ENCODE results near the gene PRXL2C.
A peak's percentile ranks its signal among the peaks of the same experiment; 100 is the strongest.

PRXL2C gene

DNA sequence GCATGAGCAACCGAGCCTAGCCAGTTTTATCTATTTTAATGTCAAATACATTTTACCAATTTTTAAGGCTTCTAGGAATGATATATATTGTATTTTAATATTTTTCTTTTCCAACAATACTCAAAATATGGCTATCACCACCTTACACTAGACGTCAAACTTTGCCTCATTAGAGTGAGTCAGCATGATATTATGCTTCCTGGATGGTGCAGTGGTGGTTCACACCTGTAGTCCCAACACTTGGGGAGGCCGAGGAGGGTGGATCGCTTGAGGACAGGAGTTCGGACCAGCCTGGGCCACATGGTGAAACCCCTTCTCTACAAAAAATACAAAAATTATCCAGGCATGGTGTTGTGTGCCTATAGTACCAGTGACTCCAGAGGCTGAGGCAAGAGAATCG is 28.2 kb downstream of the PRXL2C start:
- TF ChIP-seq, protein P1, sequence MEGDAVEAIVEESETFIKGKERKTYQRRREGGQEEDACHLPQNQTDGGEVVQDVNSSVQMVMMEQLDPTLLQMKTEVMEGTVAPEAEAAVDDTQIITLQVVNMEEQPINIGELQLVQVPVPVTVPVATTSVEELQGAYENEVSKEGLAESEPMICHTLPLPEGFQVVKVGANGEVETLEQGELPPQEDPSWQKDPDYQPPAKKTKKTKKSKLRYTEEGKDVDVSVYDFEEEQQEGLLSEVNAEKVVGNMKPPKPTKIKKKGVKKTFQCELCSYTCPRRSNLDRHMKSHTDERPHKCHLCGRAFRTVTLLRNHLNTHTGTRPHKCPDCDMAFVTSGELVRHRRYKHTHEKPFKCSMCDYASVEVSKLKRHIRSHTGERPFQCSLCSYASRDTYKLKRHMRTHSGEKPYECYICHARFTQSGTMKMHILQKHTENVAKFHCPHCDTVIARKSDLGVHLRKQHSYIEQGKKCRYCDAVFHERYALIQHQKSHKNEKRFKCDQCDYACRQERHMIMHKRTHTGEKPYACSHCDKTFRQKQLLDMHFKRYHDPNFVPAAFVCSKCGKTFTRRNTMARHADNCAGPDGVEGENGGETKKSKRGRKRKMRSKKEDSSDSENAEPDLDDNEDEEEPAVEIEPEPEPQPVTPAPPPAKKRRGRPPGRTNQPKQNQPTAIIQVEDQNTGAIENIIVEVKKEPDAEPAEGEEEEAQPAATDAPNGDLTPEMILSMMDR (conservative IDR thresholded peaks at IDR 0.05; ENCODE audit: low read length): no peak
- no peak for TF ChIP-seq EZH2phosphoT487 (IDR thresholded peaks at IDR 0.05; ENCODE audit: borderline replicate concordance)
- Histone ChIP-seq H2AFZ (ENCODE audit: low read length) (no peak overlapping the region), H3K4me1 (ENCODE audit: insufficient read depth, low read length, poor library complexity, severe bottlenecking) (peaks cover under 1% of the 10 kb centered on the region), H3F3A (ENCODE audit: low read depth) (no peaks in the 10 kb centered on the region), H3K9me2 (replicated peaks; ENCODE audit: low read depth, low read length) (no peaks in the 10 kb centered on the region), H4K20me1 (ENCODE audit: insufficient read depth, low read length, poor library complexity, severe bottlenecking) (no peaks in the 10 kb centered on the region), H3K9me3 (ENCODE audit: insufficient read depth, low read depth, low read length) (no peaks in the 10 kb centered on the region), H3K36me3 (ENCODE audit: insufficient read depth, low read length) (no peaks in the 10 kb centered on the region), H3K4me2 (ENCODE audit: low read depth, low read length, poor library complexity, severe bottlenecking) (no peak overlapping the region), H3K27me3 (ENCODE audit: insufficient read depth, low read length, poor library complexity, severe bottlenecking) (no peaks in the 10 kb centered on the region), H3K4me3 (ENCODE audit: low read length, poor library complexity, severe bottlenecking) (no peak overlapping the region), H3K79me2 (ENCODE audit: insufficient read depth, low read length) (no peaks in the 10 kb centered on the region), H3K9ac (ENCODE audit: low read depth, low read length, poor library complexity, severe bottlenecking) (no peak overlapping the region)

DNA sequence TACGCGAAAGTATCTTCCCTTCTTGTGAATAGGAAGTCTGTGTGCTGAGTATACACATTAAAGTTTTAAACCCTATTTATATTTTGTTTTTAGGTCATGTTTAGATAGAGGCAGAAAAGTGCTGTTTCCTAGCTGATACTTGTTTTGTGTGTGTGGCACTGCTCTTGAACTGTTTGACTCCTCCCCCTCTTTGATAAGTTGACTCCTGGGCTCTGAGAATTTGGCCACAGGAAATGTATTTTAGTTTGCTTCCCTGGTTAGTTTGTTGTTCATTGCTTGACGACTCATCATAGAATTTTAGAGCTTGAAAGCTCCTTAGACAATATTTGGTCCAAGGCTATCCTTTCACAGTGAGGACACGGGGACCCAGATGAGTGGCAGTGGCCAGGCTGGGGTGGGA is 33.5 kb downstream of the PRXL2C start:
- H3K9me3 ChIP-seq (ENCODE audit: insufficient read depth, low read depth, low read length): no peaks in the 10 kb centered on the region
- H2AFZ ChIP-seq (ENCODE audit: low read length): peak overlapping the region; percentile 60; the same call in 1 of the 2 replicates
- peaks cover 9% of the 10 kb centered on the region for H3K4me1 ChIP-seq (ENCODE audit: insufficient read depth, low read length, poor library complexity, severe bottlenecking)
- no peaks in the 10 kb centered on the region for H4K20me1 ChIP-seq (ENCODE audit: insufficient read depth, low read length, poor library complexity, severe bottlenecking)
- no peak overlapping the region for H3K4me3 ChIP-seq (ENCODE audit: low read length, poor library complexity, severe bottlenecking)
- no peak overlapping the region for H3K4me2 ChIP-seq (ENCODE audit: low read depth, low read length, poor library complexity, severe bottlenecking)
- H3K9ac ChIP-seq (ENCODE audit: low read depth, low read length, poor library complexity, severe bottlenecking): no peak overlapping the region
- no peaks in the 10 kb centered on the region for H3K79me2 ChIP-seq (ENCODE audit: insufficient read depth, low read length)
- no peaks in the 10 kb centered on the region for H3K9me2 ChIP-seq (replicated peaks; ENCODE audit: low read depth, low read length)
- H3K36me3 ChIP-seq (ENCODE audit: insufficient read depth, low read length): no peaks in the 10 kb centered on the region
- H3F3A ChIP-seq (ENCODE audit: low read depth): no peaks in the 10 kb centered on the region
- H3K27me3 ChIP-seq (ENCODE audit: insufficient read depth, low read length, poor library complexity, severe bottlenecking): no peaks in the 10 kb centered on the region
- no peak for TF ChIP-seq EZH2phosphoT487 (IDR thresholded peaks at IDR 0.05; ENCODE audit: borderline replicate concordance)
- TF ChIP-seq, protein P1 (conservative IDR thresholded peaks at IDR 0.05; ENCODE audit: low read length): no peak

DNA sequence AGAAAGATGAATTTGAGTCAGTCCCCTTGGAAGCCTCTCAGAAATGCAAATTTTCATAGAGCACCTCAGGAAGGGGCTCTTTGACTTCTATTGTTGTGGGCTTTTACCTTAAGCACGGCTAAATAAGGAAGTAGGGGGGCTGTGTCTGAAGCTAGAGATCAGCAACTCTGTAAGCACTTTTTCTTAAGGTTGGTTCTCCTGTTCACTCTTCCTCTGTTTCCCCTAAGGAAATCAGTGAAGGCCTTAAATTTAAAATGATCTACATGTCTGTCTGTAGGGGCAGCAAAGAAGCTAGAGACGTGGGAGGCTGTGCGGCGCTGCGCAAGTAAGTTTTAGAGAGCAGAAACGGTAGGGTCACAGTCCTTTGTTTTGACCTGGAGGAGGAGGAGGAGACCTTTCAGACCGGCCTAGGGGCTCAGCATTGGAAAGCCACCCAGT is 34.3 kb downstream of the PRXL2C start:
- H3K4me2 ChIP-seq (ENCODE audit: low read depth, low read length, poor library complexity, severe bottlenecking): no peak overlapping the region
- H3F3A ChIP-seq (ENCODE audit: low read depth): no peaks in the 10 kb centered on the region
- no peaks in the 10 kb centered on the region for H3K9me2 ChIP-seq (replicated peaks; ENCODE audit: low read depth, low read length)
- H3K79me2 ChIP-seq (ENCODE audit: insufficient read depth, low read length): no peaks in the 10 kb centered on the region
- TF ChIP-seq EZH2phosphoT487 (IDR thresholded peaks at IDR 0.05; ENCODE audit: borderline replicate concordance): no peak
- TF ChIP-seq, protein P1 (conservative IDR thresholded peaks at IDR 0.05; ENCODE audit: low read length): no peak
- H3K27me3 ChIP-seq (ENCODE audit: insufficient read depth, low read length, poor library complexity, severe bottlenecking): no peaks in the 10 kb centered on the region
- no peak overlapping the region for H3K9ac ChIP-seq (ENCODE audit: low read depth, low read length, poor library complexity, severe bottlenecking)
- H3K9me3 ChIP-seq (ENCODE audit: insufficient read depth, low read depth, low read length): no peaks in the 10 kb centered on the region
- H3K4me1 ChIP-seq (ENCODE audit: insufficient read depth, low read length, poor library complexity, severe bottlenecking): peaks cover 9% of the 10 kb centered on the region
- H3K36me3 ChIP-seq (ENCODE audit: insufficient read depth, low read length): no peaks in the 10 kb centered on the region
- no peaks in the 10 kb centered on the region for H4K20me1 ChIP-seq (ENCODE audit: insufficient read depth, low read length, poor library complexity, severe bottlenecking)
- no peak overlapping the region for H3K4me3 ChIP-seq (ENCODE audit: low read length, poor library complexity, severe bottlenecking)
- H2AFZ ChIP-seq (ENCODE audit: low read length): no peak overlapping the region; the same call in 1 of the 2 replicates

Data from Loucy (cell line).